KMS-11 (cell line): ENCODE data around the gene HOXC6.

Experiments used
- H2AFZ ChIP-seq: fragments of 200-600 bp; sonication (generic); 2 replicates; pipeline ENCODE4 v1.6.1; 2016; ENCODE audit warnings: antibody characterized with exemption, mixed run types, low read depth
- H3K27ac ChIP-seq: fragments of 200-600 bp; sonication (generic); 2 replicates; pipeline ENCODE4 v1.6.1; 2016; ENCODE audit warnings: mild to moderate bottlenecking, mixed run types
- H3K27me3 ChIP-seq: fragments of 200-600 bp; sonication (generic); 2 replicates; pipeline ENCODE4 v1.6.1; 2017; ENCODE audit warnings: mild to moderate bottlenecking, low read depth, mixed run types, moderate library complexity; ENCODE audit not compliant: insufficient read depth
- H3K36me3 ChIP-seq: fragments of 200-600 bp; sonication (generic); 2 replicates; pipeline ENCODE4 v1.6.1; 2017; ENCODE audit warnings: mild to moderate bottlenecking, mixed run types; ENCODE audit not compliant: insufficient read depth
- H3K4me1 ChIP-seq: fragments of 200-600 bp; sonication (generic); 2 replicates; pipeline ENCODE4 v1.6.1; 2016; ENCODE audit warnings: mild to moderate bottlenecking, low read depth, mixed run types; ENCODE audit not compliant: poor library complexity, severe bottlenecking
- H3K4me2 ChIP-seq: fragments of 200-600 bp; sonication (generic); 2 replicates; pipeline ENCODE4 v1.7.0; 2016; ENCODE audit warnings: mild to moderate bottlenecking, mixed run types
- H3K4me3 ChIP-seq: fragments of 200-600 bp; sonication (generic); IDR thresholded peaks from 2 replicates; pipeline ENCODE4 v1.6.1; 2017; ENCODE audit warnings: low read depth, low read length, mixed read lengths; ENCODE audit not compliant: insufficient read depth
- H3K79me2 ChIP-seq: fragments of 200-600 bp; sonication (generic); 2 replicates; pipeline ENCODE4 v1.6.1; 2016; ENCODE audit warnings: low read depth, mixed run types; ENCODE audit not compliant: insufficient read depth
- H3K9ac ChIP-seq: fragments of 200-600 bp; sonication (generic); 2 replicates; pipeline ENCODE4 v1.6.1; 2016; ENCODE audit warnings: mild to moderate bottlenecking, mixed run types
- H4K20me1 ChIP-seq: fragments of 200-600 bp; sonication (generic); 2 replicates; pipeline ENCODE4 v1.6.1; 2016; ENCODE audit warnings: mild to moderate bottlenecking, mixed run types; ENCODE audit not compliant: insufficient read depth
- TF ChIP-seq, protein P1 (sequence below): fragments of 200-600 bp; sonication (generic); conservative IDR thresholded peaks from 2 replicates; pipeline ENCODE4 v1.6.1; 2017; ENCODE audit warnings: low read depth, mild to moderate bottlenecking, antibody characterized with exemption, low read length, moderate library complexity, mixed read lengths

Gene HOXC6

DNA sequence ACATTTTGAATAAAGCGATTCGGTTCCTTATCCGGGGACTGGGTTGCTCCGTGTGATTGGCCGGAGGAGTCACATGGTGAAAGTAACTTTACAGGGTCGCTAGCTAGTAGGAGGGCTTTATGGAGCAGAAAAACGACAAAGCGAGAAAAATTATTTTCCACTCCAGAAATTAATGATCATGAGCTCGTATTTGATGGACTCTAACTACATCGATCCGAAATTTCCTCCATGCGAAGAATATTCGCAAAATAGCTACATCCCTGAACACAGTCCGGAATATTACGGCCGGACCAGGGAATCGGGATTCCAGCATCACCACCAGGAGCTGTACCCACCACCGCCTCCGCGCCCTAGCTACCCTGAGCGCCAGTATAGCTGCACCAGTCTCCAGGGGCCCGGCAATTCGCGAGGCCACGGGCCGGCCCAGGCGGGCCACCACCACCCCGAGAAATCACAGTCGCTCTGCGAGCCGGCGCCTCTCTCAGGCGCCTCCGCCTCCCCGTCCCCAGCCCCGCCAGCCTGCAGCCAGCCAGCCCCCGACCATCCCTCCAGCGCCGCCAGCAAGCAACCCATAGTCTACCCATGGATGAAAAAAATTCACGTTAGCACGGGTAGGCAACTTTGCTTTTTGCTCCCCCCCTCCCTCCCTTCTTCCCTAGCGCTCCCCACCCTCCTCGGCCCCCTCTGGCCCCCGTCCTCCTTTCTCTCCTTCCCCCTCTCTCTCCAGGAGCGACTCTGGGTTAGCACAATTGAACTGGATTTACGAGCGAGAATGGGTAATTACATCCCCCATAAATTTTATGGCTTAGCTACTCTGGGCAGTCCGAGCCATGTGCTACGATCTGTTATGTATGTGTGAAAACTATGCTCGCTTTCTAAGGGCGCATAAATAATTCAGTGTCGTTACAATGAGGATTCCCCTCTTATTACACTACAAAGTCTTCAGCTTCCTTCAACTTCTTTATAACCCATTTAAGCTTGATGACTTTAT lies 25.8 kb downstream of the HOXC6 start, which contains the start of gene HOXC4:
HOXC4 (plus strand) TSS at position 85 of the 991 bp plus-strand sequence; CDS start at position 173, 88 bp downstream.
- peaks cover 84% of the 10 kb centered on the region for H3K27me3 ChIP-seq
- no peaks in the 10 kb centered on the region for H3K79me2 ChIP-seq
- TF ChIP-seq, protein P1, sequence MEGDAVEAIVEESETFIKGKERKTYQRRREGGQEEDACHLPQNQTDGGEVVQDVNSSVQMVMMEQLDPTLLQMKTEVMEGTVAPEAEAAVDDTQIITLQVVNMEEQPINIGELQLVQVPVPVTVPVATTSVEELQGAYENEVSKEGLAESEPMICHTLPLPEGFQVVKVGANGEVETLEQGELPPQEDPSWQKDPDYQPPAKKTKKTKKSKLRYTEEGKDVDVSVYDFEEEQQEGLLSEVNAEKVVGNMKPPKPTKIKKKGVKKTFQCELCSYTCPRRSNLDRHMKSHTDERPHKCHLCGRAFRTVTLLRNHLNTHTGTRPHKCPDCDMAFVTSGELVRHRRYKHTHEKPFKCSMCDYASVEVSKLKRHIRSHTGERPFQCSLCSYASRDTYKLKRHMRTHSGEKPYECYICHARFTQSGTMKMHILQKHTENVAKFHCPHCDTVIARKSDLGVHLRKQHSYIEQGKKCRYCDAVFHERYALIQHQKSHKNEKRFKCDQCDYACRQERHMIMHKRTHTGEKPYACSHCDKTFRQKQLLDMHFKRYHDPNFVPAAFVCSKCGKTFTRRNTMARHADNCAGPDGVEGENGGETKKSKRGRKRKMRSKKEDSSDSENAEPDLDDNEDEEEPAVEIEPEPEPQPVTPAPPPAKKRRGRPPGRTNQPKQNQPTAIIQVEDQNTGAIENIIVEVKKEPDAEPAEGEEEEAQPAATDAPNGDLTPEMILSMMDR: no peak
- no peak within 1 kb of the TSS for H3K4me3 ChIP-seq
- H3K9ac ChIP-seq: no peak within 1 kb of the TSS
- no peaks in the 10 kb centered on the region for H3K36me3 ChIP-seq
- H4K20me1 ChIP-seq: no peaks in the 10 kb centered on the region
- no peaks in the 10 kb centered on the region for H3K4me1 ChIP-seq
- no peak within 1 kb of the TSS for H3K4me2 ChIP-seq
- H2AFZ ChIP-seq: peak within 1 kb of the TSS; percentile 8; the same call in 1 of the 2 replicates
- H3K27ac ChIP-seq: no peak within 1 kb of the TSS

DNA sequence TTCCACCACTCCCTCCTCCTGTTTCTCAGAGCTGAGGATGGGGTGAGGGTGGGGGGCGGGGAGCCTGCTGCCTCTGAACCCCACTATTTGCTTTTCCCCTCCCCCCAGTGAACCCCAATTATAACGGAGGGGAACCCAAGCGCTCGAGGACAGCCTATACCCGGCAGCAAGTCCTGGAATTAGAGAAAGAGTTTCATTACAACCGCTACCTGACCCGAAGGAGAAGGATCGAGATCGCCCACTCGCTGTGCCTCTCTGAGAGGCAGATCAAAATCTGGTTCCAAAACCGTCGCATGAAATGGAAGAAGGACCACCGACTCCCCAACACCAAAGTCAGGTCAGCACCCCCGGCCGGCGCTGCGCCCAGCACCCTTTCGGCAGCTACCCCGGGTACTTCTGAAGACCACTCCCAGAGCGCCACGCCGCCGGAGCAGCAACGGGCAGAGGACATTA lies 26.5 kb downstream of the HOXC6 start:
- no peak overlapping the region for H3K27ac ChIP-seq
- TF ChIP-seq, protein P1: no peak
- H3K27me3 ChIP-seq: peaks cover 84% of the 10 kb centered on the region
- H3K4me3 ChIP-seq: no peak overlapping the region
- no peaks in the 10 kb centered on the region for H4K20me1 ChIP-seq
- H3K4me1 ChIP-seq: no peaks in the 10 kb centered on the region
- no peaks in the 10 kb centered on the region for H3K79me2 ChIP-seq
- H2AFZ ChIP-seq: no peak overlapping the region
- H3K36me3 ChIP-seq: no peaks in the 10 kb centered on the region
- H3K9ac ChIP-seq: no peak overlapping the region
- no peak overlapping the region for H3K4me2 ChIP-seq

DNA sequence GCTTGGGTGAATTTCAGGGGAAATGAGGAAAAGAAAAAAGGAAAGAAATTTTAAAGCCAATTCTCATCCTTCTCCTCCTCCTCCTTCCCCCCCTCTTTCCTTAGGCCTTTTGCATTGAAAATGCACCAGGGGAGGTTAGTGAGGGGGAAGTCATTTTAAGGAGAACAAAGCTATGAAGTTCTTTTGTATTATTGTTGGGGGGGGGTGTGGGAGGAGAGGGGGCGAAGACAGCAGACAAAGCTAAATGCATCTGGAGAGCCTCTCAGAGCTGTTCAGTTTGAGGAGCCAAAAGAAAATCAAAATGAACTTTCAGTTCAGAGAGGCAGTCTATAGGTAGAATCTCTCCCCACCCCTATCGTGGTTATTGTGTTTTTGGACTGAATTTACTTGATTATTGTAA lies 27.3 kb downstream of the HOXC6 start:
- no peak overlapping the region for H3K9ac ChIP-seq
- TF ChIP-seq, protein P1: no peak
- no peaks in the 10 kb centered on the region for H3K36me3 ChIP-seq
- no peaks in the 10 kb centered on the region for H3K79me2 ChIP-seq
- H3K4me3 ChIP-seq: no peak overlapping the region
- no peak overlapping the region for H3K4me2 ChIP-seq
- H3K27ac ChIP-seq: no peak overlapping the region
- H4K20me1 ChIP-seq: no peaks in the 10 kb centered on the region
- peaks cover 84% of the 10 kb centered on the region for H3K27me3 ChIP-seq
- no peaks in the 10 kb centered on the region for H3K4me1 ChIP-seq
- no peak overlapping the region for H2AFZ ChIP-seq

DNA sequence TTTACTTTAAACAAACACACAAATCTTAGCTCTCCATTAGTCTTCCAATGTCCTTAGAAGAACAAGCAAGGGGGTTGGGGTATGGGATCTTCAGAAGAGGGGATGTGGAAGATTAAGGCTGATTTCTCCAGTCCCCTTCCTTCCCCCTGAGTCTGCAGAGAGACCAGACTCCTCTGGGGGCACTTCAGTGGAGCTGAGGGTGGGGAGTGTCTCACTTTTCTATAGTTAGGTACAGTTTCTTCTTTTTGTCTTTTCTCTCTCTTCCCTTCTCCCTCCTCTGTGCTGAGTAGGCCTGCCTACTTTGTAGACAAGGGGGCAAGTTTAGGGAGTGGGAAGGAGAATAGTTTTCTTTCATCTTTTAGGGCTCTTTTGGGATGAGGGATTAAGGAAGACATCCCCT lies 27.9 kb downstream of the HOXC6 start:
- no peaks in the 10 kb centered on the region for H3K79me2 ChIP-seq
- no peaks in the 10 kb centered on the region for H3K36me3 ChIP-seq
- TF ChIP-seq, protein P1: no peak
- H4K20me1 ChIP-seq: no peaks in the 10 kb centered on the region
- H3K4me2 ChIP-seq: no peak overlapping the region
- no peak overlapping the region for H3K4me3 ChIP-seq
- no peak overlapping the region for H3K9ac ChIP-seq
- H2AFZ ChIP-seq: no peak overlapping the region
- H3K4me1 ChIP-seq: no peaks in the 10 kb centered on the region
- peaks cover 84% of the 10 kb centered on the region for H3K27me3 ChIP-seq
- no peak overlapping the region for H3K27ac ChIP-seq
